ENCODE measurements around the gene MED12L.

The MED12L gene

DNA sequence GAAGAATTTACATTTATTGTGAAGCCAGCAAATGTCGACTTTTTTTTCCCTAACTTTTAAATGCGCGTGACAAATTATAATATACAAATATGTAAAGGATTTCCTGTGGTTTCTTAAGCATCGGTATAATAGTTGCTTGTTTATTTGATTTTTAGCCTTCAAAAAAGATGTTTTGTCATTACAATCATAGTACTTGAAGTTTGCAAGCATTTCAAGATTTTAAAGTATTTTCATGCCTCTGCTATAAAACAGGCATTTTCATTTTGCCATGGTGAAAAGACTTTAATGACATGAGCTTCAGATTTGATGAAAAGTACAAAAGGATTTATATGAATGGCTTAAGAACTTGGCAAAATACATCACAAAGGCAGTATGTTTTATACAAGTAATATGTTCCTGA lies 308.5 kb downstream of the MED12L start:
- no peak for ATAC-seq
- TF ChIP-seq, protein P1, sequence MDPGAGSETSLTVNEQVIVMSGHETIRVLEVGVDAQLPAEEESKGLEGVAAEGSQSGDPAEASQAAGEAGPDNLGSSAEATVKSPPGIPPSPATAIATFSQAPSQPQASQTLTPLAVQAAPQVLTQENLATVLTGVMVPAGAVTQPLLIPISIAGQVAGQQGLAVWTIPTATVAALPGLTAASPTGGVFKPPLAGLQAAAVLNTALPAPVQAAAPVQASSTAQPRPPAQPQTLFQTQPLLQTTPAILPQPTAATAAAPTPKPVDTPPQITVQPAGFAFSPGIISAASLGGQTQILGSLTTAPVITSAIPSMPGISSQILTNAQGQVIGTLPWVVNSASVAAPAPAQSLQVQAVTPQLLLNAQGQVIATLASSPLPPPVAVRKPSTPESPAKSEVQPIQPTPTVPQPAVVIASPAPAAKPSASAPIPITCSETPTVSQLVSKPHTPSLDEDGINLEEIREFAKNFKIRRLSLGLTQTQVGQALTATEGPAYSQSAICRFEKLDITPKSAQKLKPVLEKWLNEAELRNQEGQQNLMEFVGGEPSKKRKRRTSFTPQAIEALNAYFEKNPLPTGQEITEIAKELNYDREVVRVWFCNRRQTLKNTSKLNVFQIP (CRISPR knock-in tag; IDR thresholded peaks at IDR 0.05; ENCODE audit: borderline replicate concordance, low read depth) = no peak
- TF ChIP-seq ZFP30 (CRISPR knock-in tag; IDR thresholded peaks at IDR 0.05) (no peak), TCF4 (CRISPR knock-in tag; IDR thresholded peaks at IDR 0.05; ENCODE audit: borderline replicate concordance) (no peak), ZC3H10 (CRISPR knock-in tag; IDR thresholded peaks at IDR 0.05) (no peak), PPARA (CRISPR knock-in tag; IDR thresholded peaks at IDR 0.05; ENCODE audit: borderline replicate concordance) (no peak), ZNF70 (CRISPR knock-in tag; IDR thresholded peaks at IDR 0.05) (no peak), RARB (CRISPR knock-in tag; IDR thresholded peaks at IDR 0.05) (no peak), PATZ1 (CRISPR knock-in tag; IDR thresholded peaks at IDR 0.05; ENCODE audit: borderline replicate concordance) (no peak), TSHZ2 (CRISPR knock-in tag; IDR thresholded peaks at IDR 0.05) (no peak), CSRNP3 (CRISPR knock-in tag; IDR thresholded peaks at IDR 0.05) (no peak)
- TF ChIP-seq, protein P2, sequence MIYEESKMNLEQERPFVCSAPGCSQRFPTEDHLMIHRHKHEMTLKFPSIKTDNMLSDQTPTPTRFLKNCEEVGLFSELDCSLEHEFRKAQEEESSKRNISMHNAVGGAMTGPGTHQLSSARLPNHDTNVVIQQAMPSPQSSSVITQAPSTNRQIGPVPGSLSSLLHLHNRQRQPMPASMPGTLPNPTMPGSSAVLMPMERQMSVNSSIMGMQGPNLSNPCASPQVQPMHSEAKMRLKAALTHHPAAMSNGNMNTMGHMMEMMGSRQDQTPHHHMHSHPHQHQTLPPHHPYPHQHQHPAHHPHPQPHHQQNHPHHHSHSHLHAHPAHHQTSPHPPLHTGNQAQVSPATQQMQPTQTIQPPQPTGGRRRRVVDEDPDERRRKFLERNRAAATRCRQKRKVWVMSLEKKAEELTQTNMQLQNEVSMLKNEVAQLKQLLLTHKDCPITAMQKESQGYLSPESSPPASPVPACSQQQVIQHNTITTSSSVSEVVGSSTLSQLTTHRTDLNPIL (CRISPR knock-in tag; IDR thresholded peaks at IDR 0.05; ENCODE audit: low read depth) = no peak

DNA sequence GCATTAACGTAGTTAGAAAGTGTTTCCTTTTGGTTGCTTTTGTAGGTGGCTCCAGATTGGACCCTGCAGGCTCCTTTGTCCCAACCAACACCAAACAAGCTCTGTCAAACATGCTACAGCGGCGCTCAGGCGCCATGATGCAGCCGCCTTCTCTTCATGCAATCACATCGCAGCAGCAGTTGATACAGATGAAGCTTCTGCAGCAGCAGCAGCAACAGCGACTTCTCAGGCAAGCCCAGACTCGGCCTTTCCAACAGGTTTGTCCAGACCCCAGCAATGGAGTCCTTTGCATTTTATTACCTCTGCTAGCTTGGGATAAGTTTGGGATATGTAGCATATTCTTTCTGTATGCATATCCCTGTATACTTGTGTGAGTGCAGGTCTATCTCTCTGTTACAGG lies 309.1 kb downstream of the MED12L start:
- TF ChIP-seq ZNF565 (CRISPR knock-in tag; conservative IDR thresholded peaks at IDR 0.05; ENCODE audit: low read depth) (no peak), OSR1 (CRISPR knock-in tag; IDR thresholded peaks at IDR 0.05) (no peak), TCF4 (CRISPR knock-in tag; IDR thresholded peaks at IDR 0.05; ENCODE audit: borderline replicate concordance) (no peak), CSDC2 (CRISPR knock-in tag; IDR thresholded peaks at IDR 0.05) (no peak)
- no peak for ATAC-seq

- no peak for TF ChIP-seq TCF4 (CRISPR knock-in tag; IDR thresholded peaks at IDR 0.05; ENCODE audit: borderline replicate concordance)
- no peak for TF ChIP-seq PPARA (CRISPR knock-in tag; IDR thresholded peaks at IDR 0.05; ENCODE audit: borderline replicate concordance)
- TF ChIP-seq CSRNP3 (CRISPR knock-in tag; IDR thresholded peaks at IDR 0.05) = no peak
- TF ChIP-seq ZNF565 (CRISPR knock-in tag; conservative IDR thresholded peaks at IDR 0.05; ENCODE audit: low read depth) = no peak
- TF ChIP-seq, protein P2 (CRISPR knock-in tag; IDR thresholded peaks at IDR 0.05; ENCODE audit: low read depth) = no peak
- no peak for TF ChIP-seq ESRRG (CRISPR knock-in tag; IDR thresholded peaks at IDR 0.05)
- TF ChIP-seq ZNF70 (CRISPR knock-in tag; IDR thresholded peaks at IDR 0.05) = no peak
- TF ChIP-seq SNAI2 (CRISPR knock-in tag; IDR thresholded peaks at IDR 0.05) = no peak
- no peak for TF ChIP-seq TOX (CRISPR knock-in tag; IDR thresholded peaks at IDR 0.05; ENCODE audit: borderline replicate concordance)
- TF ChIP-seq ISL1 (CRISPR knock-in tag; IDR thresholded peaks at IDR 0.05) = no peak
- TF ChIP-seq ZFP3 (CRISPR knock-in tag; IDR thresholded peaks at IDR 0.05) = no peak
- TF ChIP-seq RARB (CRISPR knock-in tag; IDR thresholded peaks at IDR 0.05) = no peak
- TF ChIP-seq ZNF8 (CRISPR knock-in tag; IDR thresholded peaks at IDR 0.05) = no peak
- no peak for ATAC-seq
Observed at GRCh38 chr3:151395806-151396205, 310.3 kb downstream of the MED12L start.
